GM10266 (cell line): ENCODE measurements around the gene SPSB2.
A peak's percentile ranks its signal among the peaks of the same experiment; 100 is the strongest.

Source experiments
- DNase-seq: peaks from one replicate; pipeline ENCODE4 v3.0.0; 2012; ENCODE audit errors: extremely low spot score
- CTCF ChIP-seq: IDR thresholded peaks from 2 replicates; pipeline ENCODE4 v1.5.1; 2012; ENCODE audit warnings: mild to moderate bottlenecking, low read depth; ENCODE audit not compliant: control insufficient read depth, insufficient read depth; ENCODE audit errors: missing control alignments

SPSB2 gene

GRCh38 chr12:6825398-6826124 lies 47.5 kb downstream of the SPSB2 start:
- peak; percentile 92 for TF ChIP-seq CTCF
- DNase-seq: peak; percentile 95

- TF ChIP-seq CTCF: no peak
- DNase-seq: no peak
These were observed 48.2 kb downstream of the SPSB2 start for GRCh38 chr12:6824901-6825381.

- TF ChIP-seq CTCF: no peak
- no peak for DNase-seq
These were observed 48.9 kb downstream of the SPSB2 start for GRCh38 chr12:6824085-6824775.

- no peak for TF ChIP-seq CTCF
- DNase-seq: no peak
These were observed 49.7 kb downstream of the SPSB2 start for GRCh38 chr12:6823182-6824084.

- TF ChIP-seq CTCF: no peak
- no peak for DNase-seq
These were observed 50.5 kb downstream of the SPSB2 start for GRCh38 chr12:6822426-6823135.

GRCh38 chr12:6821591-6822425 lies 51.3 kb downstream of the SPSB2 start, which contains the start of gene GPR162:
GPR162 (plus strand) TSS chr12:6821821; CDS start chr12:6823899, 2,078 bp downstream.
- no peak for TF ChIP-seq CTCF
- DNase-seq: no peak
